ENCODE measurements around the gene PCYT2.

The PCYT2 gene

DNA sequence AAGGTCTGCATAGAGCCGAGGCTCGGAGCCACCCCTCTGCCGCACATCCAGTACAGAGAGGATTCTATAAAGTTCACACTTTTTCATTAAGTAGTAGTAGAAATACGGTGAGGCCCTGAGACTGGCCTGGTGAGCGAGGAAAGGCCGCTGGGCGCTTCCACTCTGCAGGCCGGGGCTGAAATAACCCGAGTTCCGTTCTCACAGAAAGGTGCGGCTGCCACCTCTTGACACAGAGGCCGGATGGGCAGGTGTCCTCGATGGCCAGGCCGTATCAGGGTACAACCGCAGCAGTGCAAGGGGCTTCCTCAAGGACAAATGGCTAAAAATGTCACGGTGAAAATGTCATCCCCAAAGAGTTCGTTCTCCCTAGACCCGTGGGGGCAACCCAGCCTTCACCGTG, 770 bp upstream of the PCYT2 start:
- no peak for DNase-seq

DNA sequence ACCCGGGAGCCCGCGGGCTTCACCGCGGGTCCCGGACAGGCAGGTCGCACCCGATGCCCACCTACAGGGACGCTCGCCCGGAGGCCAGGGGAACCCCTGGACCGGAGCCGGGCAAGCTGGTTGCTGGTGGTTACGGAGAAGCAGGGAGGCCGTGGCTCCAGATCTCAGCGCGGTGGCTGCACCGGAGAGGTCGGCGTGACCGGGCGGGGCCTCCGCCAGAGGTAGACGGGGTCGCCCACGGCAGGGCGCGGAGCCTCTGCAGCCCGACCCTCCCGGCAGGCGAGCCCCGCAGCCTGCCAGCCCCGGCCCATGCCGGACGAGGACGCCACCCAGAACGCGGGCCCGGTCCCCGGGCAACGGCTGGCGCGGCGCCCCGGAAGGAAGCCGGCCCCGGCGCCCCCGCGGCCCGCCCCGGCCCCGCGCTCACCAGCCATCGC, 341 bp downstream of the PCYT2 start:
- no peak for DNase-seq

DNA sequence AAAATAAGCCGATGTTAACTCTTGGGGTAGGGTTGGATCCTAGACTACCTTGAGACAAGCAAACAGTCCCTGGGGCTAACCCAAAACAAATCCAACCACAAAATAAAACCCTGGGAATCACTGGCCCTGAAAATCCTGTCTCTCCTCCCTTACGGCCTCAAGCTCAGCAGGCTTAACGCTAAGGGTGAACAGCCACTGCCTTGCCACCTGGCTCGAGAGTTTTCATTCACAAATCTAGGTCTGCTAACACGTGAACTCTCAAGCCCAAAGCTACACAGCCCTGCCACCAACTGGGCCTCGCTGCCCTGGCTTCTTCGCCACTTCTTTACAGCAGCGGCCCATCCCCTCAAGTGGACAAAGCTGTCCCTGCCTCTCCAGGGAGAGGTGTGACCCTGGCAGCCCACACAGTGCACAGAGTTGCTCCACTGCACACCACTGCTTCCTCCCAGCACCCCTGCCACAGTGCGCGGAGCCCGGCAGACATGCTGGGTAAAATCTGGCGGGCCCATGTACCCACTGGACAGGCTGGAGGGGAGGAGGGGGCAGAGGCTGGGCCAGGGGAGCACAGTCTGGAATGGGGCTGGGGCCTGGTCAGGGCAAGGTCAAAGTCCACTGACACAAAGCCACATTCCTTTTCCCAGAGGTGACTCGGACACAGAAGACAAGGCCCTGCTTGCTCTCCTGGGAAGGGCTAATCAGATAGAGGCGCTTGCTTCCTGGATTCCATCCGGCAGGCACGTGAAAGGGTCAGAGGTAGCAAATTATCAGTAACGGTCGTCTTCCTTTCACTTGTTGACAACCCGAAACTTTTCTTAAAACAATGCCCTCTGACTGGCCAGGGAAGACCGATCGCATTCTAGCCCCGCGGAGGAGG, 996 bp downstream of the PCYT2 start:
- DNase-seq, result no peak

DNA sequence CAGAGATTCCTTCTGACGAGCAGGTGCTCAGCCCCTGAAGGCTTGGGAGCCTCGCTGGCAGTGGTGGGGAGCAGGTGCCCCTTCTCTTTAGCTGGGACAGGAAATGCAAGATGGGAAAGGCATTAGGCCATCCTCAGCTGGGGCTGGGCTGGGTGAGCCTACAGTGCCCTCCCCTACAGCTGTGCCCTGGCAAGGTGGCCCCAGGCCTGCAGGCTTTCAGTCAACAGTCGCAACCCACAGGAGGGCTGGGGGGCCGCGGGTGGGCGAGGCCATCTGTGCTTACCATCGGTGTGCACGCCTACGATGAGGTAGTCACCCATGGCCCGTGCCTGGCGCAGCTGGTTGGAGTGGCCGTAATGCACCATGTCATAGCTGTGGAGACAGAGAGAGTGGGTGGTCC, 2.0 kb downstream of the PCYT2 start:
- no peak for DNase-seq

DNA sequence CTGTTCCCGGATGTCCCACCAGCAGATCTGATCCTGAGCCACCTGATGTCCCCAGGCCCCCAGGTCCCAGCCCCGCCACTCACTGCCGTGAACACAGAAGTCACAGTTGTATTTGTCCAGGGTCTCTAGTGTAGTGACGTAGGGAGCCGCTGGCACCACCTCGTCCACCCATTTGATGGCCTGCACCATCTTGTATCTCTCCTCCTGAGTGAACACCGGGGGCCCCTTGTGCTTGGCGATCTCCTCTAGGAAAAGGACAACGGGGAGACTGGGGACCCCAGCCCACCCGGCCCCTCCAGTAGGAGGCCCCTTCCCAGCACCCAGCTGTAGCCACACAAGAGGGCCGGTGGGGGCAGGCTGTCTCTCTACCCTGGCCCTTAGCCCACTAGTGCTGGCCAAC, 2.4 kb downstream of the PCYT2 start:
- no peak for DNase-seq

DNA sequence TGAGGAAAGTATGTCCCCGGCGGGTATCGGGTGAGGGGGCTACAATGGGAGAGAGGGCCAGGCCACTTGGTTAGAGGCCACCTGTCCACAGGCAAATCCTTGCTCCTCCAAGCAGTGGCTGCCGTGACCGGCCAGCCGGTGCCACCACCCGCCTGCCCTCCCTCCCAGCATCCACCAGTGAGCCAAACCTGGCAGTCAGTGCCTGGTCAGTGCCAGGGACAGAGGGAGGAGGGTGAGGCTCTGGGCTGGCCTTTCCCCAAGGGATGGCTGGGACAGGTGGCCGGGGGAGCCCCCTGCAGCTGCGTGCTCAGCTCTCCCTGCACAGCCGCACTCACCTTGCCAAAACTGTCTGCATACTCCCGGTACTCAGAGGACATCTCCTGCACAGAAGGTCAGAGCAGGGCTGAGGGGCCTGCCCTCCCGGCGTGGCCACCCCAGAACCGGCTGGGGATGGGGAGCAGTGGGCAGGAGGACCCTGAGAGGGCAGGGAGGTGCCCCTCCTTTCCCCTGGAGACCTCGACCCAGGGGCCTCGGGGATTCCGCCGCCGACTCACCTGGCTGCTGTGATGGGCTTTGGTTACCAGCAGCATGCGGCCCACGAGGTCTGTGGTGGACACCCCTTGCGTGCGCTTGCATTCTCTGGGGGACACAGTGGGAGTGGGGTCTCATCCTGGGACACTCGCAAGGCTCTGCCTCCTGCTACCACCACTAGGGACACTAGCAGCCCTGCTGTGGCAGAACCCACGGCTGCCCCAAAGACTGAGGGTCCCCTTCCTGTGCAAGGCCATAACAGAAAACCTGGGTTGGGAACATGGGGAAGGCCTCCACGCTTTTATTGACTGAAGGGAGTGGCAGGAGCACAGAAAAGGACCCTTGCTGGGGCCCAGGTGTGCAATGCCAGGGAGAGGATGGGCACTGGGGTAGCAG, 3.7 kb downstream of the PCYT2 start:
- DNase-seq, result no peak

DNA sequence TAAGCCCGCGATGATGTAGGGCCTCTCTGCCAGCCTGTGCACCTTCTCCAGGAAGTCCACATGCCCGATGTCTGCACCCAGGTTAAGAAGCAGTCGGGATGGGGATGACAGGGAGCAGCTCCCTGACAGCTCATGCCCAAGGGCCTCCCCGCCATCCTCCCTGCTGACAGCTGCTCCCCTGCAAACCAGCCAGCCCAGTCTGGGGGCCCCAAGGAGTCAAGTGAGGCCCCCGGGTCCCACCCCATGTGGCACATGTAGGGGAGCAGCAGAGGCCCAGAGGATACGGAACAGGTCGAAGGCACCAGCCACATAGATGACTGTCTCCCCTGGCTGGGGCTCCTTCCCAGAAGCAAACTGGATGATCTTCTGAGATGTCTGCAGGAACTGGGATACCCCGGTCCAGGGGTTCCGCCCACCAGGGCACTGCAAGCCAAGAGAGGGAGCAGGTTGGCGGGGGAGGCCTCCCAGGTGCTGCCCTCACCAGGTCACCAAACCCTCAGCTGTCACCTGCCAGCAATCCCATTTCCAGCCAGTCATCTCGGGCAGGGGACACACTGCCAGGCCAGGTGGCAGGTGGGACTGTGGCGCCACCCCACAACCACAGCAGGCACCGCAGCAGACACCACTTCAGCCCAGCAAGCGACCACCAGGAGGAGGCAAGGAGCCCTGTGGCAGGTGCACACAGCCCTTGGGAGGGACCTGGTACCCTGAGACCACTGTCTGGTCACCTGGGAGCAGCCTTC, 4.6 kb downstream of the PCYT2 start:
- no peak for DNase-seq

DNA sequence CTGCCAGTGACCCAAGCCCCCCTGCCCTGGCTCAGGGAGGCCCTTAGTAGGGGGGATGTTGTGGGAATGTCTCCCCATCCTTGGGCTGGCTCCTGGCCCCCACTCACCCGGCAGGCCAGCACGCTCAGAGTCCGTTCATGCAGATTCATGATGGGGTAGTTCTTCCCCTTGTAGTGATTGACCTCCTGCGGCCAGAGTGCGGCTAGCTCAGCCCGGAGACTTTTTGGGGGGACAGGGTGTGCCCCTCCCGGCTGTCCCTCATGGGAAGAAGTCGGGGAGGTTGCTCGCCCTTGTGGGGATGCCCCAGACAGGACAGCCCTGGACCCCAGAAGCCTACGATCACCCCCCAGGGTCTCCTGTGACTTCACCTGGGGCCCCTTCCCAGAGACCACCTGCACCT, 5.2 kb downstream of the PCYT2 start:
- DNase-seq, result no peak

DNA sequence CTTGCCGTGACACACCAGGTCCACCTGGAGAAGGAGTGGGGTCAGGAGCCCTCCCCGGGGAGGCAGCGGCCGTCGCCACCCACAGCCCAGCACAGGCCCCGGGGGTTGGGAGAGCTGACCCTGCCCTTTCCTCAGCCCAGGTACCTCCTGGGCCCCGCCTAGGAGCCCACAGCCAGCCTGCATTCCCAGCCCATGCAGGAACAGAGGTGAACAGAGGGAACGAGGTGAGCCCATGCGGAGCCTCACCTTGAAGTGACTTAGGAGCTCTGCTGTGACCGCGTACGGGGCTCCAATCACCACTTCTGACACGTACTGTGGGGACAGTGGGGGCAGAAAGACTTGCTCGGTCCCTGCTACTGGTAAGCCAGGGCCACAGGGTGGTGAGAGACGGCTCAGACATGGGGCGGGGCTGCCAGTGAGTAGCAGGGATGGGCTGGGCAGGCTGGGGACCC, 5.7 kb downstream of the PCYT2 start:
- DNase-seq, result no peak

DNA sequence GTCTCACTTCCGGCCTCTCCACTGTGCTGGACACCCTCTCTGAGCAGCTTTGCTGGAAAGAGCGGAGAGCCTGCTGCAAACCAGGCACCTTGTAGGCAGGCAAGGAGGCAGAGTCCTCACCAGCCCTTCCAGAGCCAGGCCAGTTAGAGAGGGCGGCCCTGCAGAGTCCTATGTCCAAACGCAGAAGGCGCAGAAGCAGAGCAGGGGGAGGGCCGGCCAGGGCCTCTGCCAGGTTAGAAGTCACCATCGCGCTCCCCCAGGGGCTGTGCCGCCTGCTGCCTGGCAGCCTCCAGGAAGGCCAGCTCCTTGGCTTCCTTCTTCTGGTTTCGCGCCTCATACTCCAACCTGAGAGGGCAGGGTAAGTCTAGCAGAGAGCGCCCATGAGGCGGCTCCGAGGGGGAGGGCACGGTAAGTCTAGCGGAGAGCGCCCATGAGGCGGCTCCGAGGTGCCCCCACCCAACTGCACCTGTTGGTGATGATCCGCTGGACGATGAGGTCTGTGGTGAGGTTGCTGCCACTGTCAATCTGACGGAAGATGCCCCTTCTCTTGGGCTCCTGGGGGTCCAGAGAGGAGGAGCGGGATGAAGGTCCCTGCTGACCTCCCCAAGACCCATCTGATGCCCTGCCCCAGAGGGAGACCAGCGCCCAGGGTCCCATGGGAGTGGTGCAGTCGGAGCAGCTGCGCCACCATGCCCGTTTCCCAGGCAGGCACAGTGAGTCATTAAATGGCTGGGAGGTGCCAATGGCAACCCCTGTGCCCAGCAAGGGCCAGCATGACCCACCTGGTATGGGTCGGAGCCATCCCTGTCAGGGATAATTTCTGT, 6.4 kb downstream of the PCYT2 start:
- DNase-seq, result no peak

DNA sequence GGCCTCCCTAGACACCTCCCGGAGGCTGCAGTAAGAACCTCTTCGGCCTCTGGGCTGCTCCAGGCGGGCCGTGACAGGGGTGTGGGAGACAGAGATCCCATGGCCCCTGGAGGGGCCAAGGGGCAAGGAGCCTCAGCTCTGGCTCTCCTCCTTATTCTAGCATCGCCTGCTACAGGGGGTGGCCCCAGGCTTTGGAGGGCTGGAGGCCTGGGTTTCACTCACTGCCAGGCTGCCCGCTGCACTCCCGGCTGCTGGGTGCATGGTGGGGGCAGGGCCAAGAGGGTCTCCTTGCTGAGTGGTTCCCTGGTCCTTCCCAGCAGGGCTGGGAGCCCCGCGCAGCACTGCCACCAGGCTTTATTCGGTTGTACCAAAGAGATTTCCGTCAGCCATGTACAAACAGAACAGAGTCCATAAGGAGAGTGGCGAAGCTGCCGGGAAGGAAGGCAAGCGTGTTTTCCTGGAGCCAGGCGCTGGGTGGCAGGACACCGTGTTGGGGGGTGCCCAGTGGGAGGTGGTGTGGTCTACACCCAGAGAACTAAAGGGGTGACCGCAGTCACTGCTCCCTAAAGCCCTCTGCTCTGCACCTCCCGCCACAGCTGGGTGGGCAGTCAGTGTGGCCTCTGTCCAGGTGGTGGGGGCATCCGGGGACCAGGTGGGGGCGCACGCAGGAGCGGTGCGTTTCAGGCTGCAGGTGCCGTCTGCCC, 7.2 kb downstream of the PCYT2 start:
- DNase-seq, result no peak

DNA sequence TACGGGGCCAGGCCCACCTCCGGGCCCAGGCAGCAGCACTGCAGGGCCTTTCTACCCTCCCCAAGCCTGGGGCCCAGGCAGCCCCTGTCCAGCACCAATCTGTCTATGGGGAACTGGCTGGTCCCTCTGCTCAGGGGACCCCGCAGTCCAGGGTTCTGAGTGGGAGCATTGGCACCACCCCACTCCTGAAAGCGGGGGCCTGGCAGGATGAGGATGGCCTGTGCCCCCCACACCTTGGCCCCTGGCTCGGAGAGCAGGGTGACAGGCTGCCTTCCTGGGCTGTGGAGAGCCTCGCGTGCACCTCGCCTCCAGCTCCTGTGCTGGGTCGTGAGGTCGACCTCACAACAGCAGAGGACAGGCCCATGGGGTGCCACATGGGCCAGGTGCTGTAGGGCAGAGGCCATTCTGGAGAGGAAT, 7.8 kb downstream of the PCYT2 start:
- DNase-seq, result no peak

DNA sequence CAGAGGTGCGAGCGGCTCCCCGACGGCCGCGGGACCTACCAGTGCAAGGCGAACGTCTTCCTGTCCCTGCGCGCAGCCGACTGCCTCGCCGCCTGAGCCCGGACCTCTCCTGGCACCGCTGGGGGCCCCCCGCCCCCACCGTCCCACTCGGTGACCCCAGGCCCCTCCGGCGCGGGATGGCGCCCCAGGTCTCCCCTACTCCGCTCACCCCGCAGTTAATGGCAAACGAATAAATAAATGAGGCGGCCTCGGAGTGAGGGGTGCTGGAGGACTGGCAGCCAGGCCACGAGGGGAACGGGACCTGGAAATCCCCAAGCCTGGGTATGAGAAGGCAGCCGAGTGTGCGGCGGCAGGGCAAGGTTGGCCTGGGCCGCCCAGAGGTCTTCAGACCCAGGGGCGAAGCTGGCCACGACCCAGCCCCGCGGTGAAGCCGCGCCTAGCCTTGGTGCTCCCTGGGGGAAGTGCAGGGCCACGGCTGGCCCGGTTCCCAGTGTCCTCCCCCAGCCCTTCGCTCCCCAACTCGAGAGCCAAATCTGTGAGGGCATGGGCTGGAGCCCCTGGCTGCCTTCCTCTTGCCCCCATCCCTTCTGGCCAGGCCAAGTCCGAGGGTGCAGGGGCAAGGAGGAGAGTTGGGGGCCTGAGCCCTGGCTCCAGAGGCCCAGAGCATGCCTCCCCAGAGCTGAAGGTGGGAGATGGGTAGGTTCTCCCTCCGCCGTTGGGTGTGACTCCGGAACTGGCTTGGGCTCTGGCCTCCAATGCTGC, 8.4 kb downstream of the PCYT2 start:
- no peak for DNase-seq

DNA sequence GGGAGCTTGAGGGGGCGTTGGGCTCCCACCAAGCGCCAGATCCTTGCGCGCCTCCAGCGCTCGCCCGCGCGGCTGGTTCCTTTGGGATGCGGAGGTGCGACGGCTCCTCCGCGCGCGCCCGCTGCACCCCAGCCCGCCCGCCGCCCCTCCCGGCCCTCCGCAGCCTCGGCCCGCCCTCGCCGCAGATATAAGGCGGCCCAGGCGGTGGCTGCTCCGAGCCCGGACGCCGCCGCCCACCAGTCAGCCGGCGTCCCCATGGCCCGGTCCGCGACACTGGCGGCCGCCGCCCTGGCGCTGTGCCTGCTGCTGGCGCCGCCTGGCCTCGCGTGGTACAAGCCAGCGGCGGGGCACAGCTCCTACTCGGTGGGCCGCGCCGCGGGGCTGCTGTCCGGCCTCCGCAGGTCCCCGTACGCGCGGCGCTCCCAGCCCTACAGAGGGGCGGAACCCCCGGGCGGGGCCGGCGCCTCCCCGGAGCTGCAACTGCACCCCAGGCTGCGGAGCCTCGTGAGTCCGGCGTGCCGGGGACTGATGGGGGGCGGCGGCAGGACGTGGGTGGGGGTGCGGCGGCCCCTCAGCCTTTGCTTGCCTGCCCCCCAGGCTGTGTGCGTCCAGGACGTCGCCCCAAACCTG, 9.1 kb downstream of the PCYT2 start, which contains the start of gene NPB:
Gene NPB (plus strand): TSS at position 216 of the 630 bp plus-strand sequence. CDS start 40 bp downstream, at position 256.
- peak; percentile 38 for DNase-seq

DNA sequence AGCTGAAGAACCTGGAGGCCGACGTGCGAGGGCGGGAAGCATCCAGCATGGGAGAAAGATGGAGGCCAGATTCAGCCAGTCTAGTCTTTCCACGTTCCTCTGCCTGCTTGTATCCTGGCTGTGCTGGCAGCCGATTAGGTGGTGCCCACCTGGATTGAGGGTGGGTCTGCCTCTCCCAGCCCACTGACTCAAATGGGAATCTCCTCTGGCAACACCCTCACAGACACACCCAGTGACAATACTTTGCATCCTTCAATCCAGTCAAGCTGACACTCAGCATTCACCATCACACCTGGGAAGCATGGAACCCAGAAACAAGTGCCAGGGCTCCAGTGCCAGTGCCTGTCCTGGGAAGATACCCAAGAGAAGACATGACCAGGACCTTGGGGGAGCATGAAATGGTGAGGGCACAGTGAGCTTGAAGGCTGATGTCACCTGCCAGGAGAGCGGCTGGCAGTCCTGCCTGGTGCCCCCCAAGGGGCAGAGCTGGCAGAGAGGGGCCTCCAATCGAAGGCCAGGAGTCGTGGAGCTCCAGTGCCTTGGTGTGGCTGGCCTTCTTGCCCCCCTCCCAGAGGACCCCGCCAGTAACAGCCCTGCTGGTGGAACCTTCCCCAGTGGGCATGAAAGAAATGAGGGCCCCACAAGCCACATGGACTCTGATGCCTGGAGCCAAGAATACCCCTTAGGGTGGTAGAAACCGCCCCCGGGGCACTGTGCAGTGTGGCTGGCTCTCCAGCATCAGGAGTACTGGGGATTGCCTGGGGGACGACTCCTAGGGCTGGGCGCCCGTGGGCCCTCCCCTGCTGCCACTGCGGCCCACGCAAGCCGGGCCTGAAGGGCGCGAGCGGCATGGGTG, 9.8 kb downstream of the PCYT2 start:
- DNase-seq, result no peak

DNA sequence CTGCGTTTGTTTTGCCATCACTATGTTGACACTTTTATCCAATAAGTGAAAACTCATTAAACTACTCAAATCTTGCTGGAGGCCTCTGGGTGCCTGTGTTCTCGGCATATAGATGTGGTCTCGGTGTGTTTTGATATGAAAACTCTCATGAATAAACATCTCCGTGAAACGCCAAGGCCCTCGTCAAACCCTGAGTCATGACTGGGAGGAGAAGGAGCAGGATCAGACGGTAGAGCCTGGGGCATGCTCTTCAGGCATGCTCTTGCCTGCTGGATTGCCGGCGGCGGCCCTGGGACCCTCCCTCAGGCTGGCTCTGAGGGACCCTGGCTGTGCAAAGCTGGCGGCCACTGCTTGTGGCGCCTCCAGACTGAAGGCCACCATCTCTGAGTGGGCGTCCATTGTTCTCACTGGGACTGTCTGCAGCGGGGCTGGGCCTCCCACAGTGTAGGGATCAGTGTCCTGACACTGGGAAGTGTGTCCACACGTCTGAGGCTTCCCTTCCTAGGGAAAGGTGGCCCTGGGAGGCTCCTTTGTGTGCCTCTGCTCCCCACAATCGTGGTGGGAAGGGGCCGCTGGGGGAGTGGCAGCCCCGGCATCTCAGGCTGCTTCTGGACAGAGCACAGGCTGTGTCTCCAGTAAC, 10.9 kb downstream of the PCYT2 start:
- no peak for DNase-seq

DNA sequence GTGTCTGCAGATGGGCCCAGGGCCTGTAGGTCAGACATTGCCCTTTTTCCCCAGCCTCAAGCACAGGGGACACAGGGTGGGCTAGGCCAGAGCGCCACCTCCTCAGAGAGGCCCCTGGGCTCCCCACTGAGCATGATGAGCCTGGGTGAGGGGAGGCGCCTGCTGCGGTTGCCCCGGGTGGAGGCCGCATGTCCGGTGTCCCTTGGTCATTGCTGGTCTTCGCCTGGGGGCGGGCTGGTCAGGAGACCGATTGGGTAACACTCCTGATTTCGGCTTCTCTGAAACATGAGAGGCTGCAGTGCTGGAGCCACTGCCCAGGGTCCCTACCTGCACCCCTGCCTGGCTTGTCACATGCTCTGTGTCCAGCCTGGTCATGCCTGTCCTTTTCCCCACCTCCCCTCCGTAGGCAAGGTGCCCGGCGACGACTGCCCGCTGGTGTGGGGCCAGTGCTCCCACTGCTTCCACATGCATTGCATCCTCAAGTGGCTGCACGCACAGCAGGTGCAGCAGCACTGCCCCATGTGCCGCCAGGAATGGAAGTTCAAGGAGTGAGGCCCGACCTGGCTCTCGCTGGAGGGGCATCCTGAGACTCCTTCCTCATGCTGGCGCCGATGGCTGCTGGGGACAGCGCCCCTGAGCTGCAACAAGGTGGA, 11.6 kb downstream of the PCYT2 start:
- no peak for DNase-seq

DNA sequence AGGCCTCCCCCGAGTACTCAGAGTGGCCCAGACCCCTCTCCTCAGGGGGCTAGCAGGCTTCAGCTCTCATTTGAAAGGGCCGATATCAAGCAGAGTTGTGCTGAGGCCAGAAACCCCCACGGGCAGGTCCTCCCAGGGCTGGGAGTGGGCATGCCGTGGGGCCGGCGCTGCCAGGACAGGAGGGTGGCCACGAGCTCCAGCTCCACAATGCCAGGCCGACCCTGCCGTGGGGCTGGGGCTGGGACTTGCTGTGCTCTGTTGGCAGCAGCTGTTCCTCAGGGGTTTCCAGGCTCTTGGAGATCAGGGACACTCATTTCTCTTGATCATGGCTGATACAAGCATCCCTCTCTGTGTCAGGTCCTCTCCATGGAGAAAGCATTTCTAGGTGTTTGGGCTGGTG, 12.3 kb downstream of the PCYT2 start:
- DNase-seq, result no peak
